Stimulated activated CD8-positive, alpha-beta memory T cell treated with anti-CD3 and anti-CD28 coated beads, Interleukin-7, amount 100 ng/mL, for 4 hours (primary cell): Measurements from ENCODE around the gene B3GNT7.
"Not testable (repeated sequence)": the region's sequence is repeated elsewhere in the genome, so short reads cannot be mapped to it uniquely, and the experiment has no call there.

ENCODE experiments used
- DNase-seq, 2 donors: peaks; one replicate each; pipeline ENCODE4 v3.0.0-alpha.2; 2020; ENCODE audit warnings: low read depth in 2 of 2

B3GNT7 gene, protein sequence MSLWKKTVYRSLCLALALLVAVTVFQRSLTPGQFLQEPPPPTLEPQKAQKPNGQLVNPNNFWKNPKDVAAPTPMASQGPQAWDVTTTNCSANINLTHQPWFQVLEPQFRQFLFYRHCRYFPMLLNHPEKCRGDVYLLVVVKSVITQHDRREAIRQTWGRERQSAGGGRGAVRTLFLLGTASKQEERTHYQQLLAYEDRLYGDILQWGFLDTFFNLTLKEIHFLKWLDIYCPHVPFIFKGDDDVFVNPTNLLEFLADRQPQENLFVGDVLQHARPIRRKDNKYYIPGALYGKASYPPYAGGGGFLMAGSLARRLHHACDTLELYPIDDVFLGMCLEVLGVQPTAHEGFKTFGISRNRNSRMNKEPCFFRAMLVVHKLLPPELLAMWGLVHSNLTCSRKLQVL

GRCh38 chr2:231395188-231396057 lies at the start of gene B3GNT7:
Gene B3GNT7 (plus strand): TSS chr2:231395710. CDS start chr2:231395804, 94 bp downstream.
- DNase-seq, result no peak

GRCh38 chr2:231347081-231347480 lies 48.4 kb upstream of the B3GNT7 start:
- DNase-seq, result no peak

GRCh38 chr2:231347638-231348037 lies 47.9 kb upstream of the B3GNT7 start:
- DNase-seq, result no peak

GRCh38 chr2:231348173-231348572 lies 47.3 kb upstream of the B3GNT7 start:
- no peak for DNase-seq

DNA sequence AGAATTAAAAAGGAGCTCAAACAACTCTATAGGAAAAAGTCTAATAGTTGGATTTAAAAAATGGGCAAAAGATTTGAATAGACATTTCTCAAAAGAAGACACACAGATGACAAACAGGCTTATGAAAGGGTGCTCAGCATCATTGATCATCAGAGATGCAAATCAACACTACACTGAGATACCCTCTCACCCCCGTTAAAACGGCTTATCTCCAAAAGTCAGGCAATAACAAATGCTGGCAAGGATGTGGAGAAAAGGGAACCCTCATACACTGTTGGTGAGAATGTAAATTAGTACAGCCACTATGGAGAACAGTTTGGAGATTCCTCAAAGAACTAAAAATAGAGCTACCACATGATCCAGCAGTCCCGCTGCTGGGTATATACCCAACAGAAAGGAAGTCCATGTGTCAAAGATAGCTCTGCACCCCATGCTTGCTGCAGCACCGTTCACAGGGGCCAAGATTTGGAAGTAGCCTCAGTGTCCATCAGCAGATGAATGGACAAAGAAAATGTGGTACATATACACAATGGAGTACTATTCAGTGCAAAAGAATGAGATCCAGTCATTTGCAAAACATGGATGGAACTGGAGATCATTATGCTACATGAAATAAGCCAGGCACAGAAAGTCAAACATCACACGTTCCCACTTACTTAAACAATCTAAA lies 46.7 kb upstream of the B3GNT7 start:
- DNase-seq, result no peak

DNA sequence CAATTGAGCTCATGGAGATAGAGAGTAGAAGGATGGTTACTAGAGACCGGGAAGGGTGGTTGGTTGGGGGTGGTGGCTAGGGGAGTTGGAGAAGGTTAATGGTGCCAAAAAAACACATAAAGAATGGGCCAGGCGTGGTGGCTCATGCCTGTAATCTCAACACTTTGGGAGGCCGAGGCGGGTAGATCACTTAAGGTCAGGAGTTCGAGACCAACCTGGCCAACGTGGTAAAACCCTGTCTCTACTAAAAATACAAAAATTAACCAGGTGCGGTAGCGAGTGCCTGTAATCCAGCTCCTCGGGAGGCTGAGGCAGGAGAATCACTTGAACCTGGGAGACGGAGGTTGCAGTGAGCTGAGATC lies 46.2 kb upstream of the B3GNT7 start:
- not testable (repeated sequence) for DNase-seq

DNA sequence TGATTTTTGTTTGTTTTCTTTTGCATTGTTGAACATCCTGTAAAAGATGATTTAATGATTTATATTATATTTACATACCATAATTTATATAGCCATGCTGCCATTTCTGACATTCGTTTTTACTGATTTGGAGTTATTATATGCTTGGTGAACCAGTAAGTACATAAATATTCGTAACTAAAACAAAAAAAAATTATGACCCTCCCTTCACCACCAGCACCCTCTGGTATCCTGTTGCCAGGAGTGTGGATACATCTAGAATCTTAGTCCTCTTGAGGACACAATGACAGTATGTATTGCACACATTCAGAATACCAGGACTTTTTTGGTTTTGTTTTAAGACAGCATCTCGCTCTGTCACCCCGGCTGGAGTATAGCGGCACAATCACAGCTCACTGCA lies 43.9 kb upstream of the B3GNT7 start:
- DNase-seq, result no peak

DNA sequence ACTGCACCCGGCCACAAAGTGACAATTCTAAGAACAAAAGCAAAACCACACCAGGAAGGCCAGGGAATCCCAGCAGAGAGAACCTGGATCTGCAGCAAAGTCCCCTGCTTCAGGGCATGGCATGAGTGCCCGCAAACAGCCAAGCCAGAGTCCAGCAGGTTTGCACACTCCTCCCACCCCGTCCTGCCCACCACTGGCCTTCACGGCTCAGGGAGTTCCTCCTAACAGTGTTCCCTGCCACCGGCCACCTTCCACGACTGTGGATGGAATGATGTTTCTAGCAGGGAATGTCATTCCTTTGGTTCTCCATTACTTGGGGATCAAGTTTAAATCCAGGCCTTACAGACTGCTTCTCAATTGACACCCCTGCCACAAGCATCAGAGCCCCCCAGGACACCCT lies 42.0 kb upstream of the B3GNT7 start:
- DNase-seq, result no peak

GRCh38 chr2:231355508-231356465 lies 39.7 kb upstream of the B3GNT7 start:
- DNase-seq, result no peak

DNA sequence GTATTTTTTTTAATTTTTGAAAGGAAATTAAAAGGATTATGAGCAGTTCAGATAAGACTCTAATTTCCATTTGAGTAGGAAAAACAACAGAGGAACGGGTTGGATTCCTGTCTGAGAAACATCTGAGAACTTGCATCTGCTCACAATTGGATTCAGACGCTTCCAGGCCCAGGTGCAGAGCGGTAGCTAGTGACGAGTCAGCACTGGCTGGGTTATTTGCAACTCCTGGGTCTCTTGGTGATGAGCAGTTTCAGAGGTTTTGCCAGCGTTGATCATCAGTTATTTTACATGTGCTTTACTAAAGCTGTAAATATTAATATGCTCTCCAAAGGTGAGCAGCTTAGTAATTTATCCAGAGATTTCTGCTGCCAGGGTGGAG lies 39.1 kb upstream of the B3GNT7 start:
- no peak for DNase-seq

GRCh38 chr2:231357048-231357447 lies 38.5 kb upstream of the B3GNT7 start:
- no peak for DNase-seq

DNA sequence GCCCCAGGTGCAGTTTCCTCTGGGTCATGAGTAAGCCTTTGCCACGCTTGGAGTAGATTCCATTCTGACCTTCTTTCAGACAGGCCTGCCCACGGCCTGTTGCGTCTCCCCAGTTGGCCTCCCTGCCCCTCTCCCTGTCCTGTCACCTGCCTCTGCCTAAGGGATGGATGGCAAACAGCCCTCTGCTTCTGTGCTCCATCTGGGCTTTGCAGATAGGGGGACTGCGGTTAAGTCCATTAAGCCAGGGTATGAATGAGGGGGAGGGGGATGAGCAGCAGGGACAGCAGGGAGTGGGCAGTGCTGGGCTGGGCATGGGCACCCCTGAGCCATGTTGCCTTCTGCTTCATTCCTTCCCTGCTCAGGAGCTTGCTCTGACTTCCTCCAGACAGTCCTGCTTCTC lies 37.6 kb upstream of the B3GNT7 start:
- DNase-seq, result no peak

- DNase-seq, result no peak
These were observed 36.1 kb upstream of the B3GNT7 start for GRCh38 chr2:231359441-231359840.

GRCh38 chr2:231359948-231360347 lies 35.6 kb upstream of the B3GNT7 start:
- DNase-seq, result no peak

DNA sequence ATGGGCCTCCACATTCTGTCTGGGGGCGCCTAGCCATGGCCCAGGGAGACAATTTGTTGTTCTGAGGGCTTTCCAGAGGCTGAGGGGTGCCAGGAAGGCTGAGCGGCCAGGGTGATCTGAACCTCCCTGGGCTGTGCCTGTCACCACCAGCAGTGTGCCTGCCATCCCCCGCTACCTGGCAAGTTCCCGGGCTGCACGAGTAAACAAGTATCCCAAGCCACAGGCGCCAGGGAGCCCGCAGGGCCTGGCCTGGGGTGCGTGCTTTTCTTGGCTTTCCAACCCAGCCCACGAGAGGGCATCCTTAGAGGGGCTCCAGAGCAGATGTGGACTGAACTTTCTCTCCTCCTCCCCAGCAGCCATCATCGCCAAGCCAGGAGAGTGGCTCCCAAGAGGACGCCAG lies 35.1 kb upstream of the B3GNT7 start:
- no peak for DNase-seq

- no peak for DNase-seq
These were observed 34.6 kb upstream of the B3GNT7 start for GRCh38 chr2:231360881-231361371.

DNA sequence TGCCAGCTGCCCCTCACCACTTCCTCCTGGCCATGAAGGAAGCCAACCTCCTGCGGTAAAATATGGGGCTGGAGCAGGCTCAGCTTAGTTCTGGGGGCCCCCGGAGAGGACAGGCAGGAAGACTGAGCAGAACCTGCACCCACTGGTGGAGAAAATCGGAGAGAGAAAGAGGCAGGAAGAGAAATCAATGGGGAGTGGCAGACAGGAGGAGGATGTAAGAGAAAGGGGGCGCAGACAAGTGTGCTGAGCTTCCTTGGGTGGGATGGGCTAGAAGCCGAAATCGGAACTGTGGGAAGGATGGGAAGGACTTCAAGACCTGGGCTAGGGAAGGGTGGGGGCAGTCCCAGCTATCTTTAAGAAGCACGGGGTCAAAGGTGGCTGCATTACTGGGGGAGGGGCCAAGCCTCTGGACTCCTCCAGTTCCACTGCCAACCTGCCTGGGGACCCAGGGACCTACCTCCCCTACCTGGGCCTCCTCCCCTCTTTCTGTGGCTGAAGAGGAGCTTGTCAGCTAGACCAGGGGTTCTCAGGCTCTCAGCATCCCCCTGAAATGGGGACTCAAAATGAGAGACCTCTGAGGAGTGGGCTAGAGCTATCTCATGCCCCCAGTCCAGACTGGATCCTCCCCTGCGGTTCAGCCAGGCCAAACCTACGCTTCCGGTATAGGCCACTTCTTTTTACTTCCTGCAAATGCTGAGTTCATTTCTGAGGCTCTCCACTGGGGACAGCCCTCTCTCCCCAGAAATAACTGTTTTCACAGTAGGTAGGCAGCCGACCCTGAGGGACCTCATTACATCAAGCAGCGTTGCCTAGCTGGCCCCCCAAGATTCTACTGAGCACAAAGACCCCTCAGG lies 33.6 kb upstream of the B3GNT7 start:
- DNase-seq, result peak in 1 of 2 donors; percentile 9

GRCh38 chr2:231362555-231363184 lies 32.8 kb upstream of the B3GNT7 start:
- no peak for DNase-seq

GRCh38 chr2:231364061-231364460 lies 31.4 kb upstream of the B3GNT7 start:
- DNase-seq, result no peak
